OCI-LY1 (cell line): ENCODE results near the gene CPVL.
A peak's percentile ranks its signal among the peaks of the same experiment; 100 is the strongest.

ENCODE experiments used
- H2AFZ ChIP-seq: fragments of 200-600 bp; sonication (generic), shearing (Covaris generic); 2 replicates; pipeline ENCODE4 v1.6.0; 2014; ENCODE audit warnings: antibody characterized with exemption, mild to moderate bottlenecking, low read length
- H3F3A ChIP-seq: fragments of 200-600 bp; sonication (generic), shearing (Covaris generic); 2 replicates; pipeline ENCODE4 v1.6.0; 2014; ENCODE audit warnings: mild to moderate bottlenecking, antibody characterized with exemption, low read length, moderate library complexity; ENCODE audit not compliant: insufficient read depth
- H3K27ac ChIP-seq: fragments of 200-600 bp; sonication (generic); 2 replicates; pipeline ENCODE4 v1.5.1; 2014; ENCODE audit warnings: low read length, mixed run types, mild to moderate bottlenecking, low read depth; ENCODE audit not compliant: poor library complexity, severe bottlenecking
- H3K27me3 ChIP-seq: fragments of 200-600 bp; sonication (generic); 2 replicates; pipeline ENCODE4 v1.6.0; 2014; ENCODE audit warnings: antibody characterized with exemption, mild to moderate bottlenecking, low read length, moderate library complexity; ENCODE audit not compliant: insufficient read depth
- H3K36me3 ChIP-seq: fragments of 200-600 bp; sonication (generic); 2 replicates; pipeline ENCODE4 v1.6.1; 2014; ENCODE audit warnings: mild to moderate bottlenecking, antibody characterized with exemption, low read length, moderate library complexity, mixed read lengths; ENCODE audit not compliant: insufficient read depth
- H3K4me1 ChIP-seq: fragments of 200-600 bp; sonication (generic); 2 replicates; pipeline ENCODE4 v1.5.1; 2014; ENCODE audit warnings: mild to moderate bottlenecking, low read length, moderate library complexity; ENCODE audit not compliant: insufficient read depth, severe bottlenecking
- H3K4me2 ChIP-seq: fragments of 200-600 bp; sonication (generic), shearing (Covaris generic); 2 replicates; pipeline ENCODE4 v1.6.1; 2014; ENCODE audit warnings: low read length
- H3K4me3 ChIP-seq: fragments of 200-600 bp; sonication (generic); 2 replicates; pipeline ENCODE4 v1.5.1; 2014; ENCODE audit warnings: low read length, low read depth, mild to moderate bottlenecking, mixed read lengths; ENCODE audit not compliant: poor library complexity, severe bottlenecking
- H3K79me2 ChIP-seq: fragments of 200-600 bp; shearing (Covaris generic); 2 replicates; pipeline ENCODE4 v1.6.1; 2016; ENCODE audit warnings: mixed run types, low read length, mixed read lengths; ENCODE audit not compliant: insufficient read depth
- H3K9ac ChIP-seq: fragments of 200-600 bp; sonication (generic), shearing (Covaris generic); 2 replicates; pipeline ENCODE4 v1.6.1; 2014; ENCODE audit warnings: mild to moderate bottlenecking, low read length, mixed read lengths
- H3K9me2 ChIP-seq: fragments of 200-600 bp; sonication (generic), shearing (Covaris generic); 2 replicates; pipeline ENCODE4 v1.6.1; 2014; ENCODE audit warnings: low read depth, mild to moderate bottlenecking, low read length, mixed read lengths
- H3K9me3 ChIP-seq: fragments of 200-600 bp; shearing (Covaris generic); 2 replicates; pipeline ENCODE4 v1.6.1; 2014; ENCODE audit warnings: low read length, mixed read lengths
- H4K20me1 ChIP-seq: fragments of 200-600 bp; sonication (generic), shearing (Covaris generic); 2 replicates; pipeline ENCODE4 v1.6.0; 2016; ENCODE audit warnings: mild to moderate bottlenecking, low read length; ENCODE audit not compliant: insufficient read depth
- EZH2 ChIP-seq: fragments of 200-600 bp; sonication (generic), shearing (Covaris generic); IDR thresholded peaks from 2 replicates; pipeline ENCODE4 v1.8.0; 2017; ENCODE audit warnings: borderline replicate concordance, mixed run types, mild to moderate bottlenecking, antibody characterized with exemption, low read length, moderate library complexity, mixed read lengths
- TF ChIP-seq, protein P1 (sequence below): fragments of 200-600 bp; sonication (generic), shearing (Covaris generic); IDR thresholded peaks from 2 replicates; pipeline ENCODE4 v1.5.1; 2017; ENCODE audit warnings: mild to moderate bottlenecking, antibody characterized with exemption, low read length, moderate library complexity, mixed read lengths

CPVL gene

DNA sequence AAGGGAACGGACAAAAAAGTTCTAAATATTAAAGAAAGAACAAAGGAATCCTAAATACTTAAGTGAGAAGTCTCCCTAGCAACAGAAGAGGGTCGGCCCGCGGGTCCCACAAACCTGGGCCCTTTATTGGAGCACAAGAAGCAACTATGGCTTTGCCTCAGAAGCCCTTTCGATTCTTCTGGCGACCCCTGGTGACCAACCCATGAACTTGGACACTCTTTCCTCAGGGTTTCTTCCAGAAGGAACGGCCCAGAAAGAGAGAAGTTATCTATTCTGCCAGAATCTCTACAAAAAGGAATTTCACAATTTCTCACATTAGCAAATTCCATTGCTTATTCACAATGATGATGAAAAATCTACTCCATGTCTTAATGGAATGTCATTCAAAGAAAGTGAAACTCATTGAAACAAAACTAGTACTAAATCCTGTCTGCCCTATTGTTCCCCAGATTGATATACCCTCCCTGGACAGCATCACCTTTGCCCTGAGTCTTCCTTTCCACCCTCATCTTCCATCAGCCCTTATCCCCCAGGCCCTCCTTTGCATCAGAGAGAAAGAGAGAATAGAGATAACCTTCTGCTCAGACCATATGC lies 43.7 kb downstream of the CPVL start:
- Histone ChIP-seq H3K9me2 (no peaks in the 10 kb centered on the region), H3K4me2 (no peak overlapping the region), H3K79me2 (no peaks in the 10 kb centered on the region), H3K27ac (no peak overlapping the region), H3K4me3 (no peak overlapping the region), H3K36me3 (no peaks in the 10 kb centered on the region), H2AFZ (no peak overlapping the region), H3F3A (no peaks in the 10 kb centered on the region), H3K9ac (no peak overlapping the region), H3K27me3 (no peaks in the 10 kb centered on the region), H4K20me1 (no peaks in the 10 kb centered on the region), H3K9me3 (no peaks in the 10 kb centered on the region), H3K4me1 (no peaks in the 10 kb centered on the region)
- TF ChIP-seq, protein P1, sequence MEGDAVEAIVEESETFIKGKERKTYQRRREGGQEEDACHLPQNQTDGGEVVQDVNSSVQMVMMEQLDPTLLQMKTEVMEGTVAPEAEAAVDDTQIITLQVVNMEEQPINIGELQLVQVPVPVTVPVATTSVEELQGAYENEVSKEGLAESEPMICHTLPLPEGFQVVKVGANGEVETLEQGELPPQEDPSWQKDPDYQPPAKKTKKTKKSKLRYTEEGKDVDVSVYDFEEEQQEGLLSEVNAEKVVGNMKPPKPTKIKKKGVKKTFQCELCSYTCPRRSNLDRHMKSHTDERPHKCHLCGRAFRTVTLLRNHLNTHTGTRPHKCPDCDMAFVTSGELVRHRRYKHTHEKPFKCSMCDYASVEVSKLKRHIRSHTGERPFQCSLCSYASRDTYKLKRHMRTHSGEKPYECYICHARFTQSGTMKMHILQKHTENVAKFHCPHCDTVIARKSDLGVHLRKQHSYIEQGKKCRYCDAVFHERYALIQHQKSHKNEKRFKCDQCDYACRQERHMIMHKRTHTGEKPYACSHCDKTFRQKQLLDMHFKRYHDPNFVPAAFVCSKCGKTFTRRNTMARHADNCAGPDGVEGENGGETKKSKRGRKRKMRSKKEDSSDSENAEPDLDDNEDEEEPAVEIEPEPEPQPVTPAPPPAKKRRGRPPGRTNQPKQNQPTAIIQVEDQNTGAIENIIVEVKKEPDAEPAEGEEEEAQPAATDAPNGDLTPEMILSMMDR, result peak; percentile 67
- TF ChIP-seq EZH2, result no peak

DNA sequence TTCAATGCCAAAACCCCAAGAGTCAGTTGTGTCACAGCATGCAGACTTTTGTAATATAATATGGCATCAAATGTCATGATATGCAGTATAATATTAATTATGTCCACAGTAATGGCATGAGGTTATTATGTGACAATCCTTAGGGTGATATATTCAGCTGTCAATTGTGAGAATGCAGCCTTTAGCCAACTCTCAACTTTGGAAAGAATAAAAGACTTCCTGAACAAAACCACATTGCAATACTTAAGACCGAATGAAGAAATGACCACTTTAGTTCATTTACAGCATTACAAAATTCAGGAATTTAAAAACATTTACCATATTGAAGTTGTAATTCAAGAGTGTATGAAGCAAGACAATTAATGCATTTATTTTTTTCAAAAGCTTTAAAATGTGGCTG lies 45.4 kb downstream of the CPVL start:
- no peaks in the 10 kb centered on the region for H3K36me3 ChIP-seq
- H3K4me2 ChIP-seq, result no peak overlapping the region
- H4K20me1 ChIP-seq, result no peaks in the 10 kb centered on the region
- H3K4me3 ChIP-seq, result no peak overlapping the region
- no peak overlapping the region for H2AFZ ChIP-seq
- H3F3A ChIP-seq, result no peaks in the 10 kb centered on the region
- no peaks in the 10 kb centered on the region for H3K4me1 ChIP-seq
- no peak overlapping the region for H3K9ac ChIP-seq
- no peaks in the 10 kb centered on the region for H3K9me2 ChIP-seq
- no peaks in the 10 kb centered on the region for H3K79me2 ChIP-seq
- no peak overlapping the region for H3K27ac ChIP-seq
- TF ChIP-seq, protein P1, result no peak
- TF ChIP-seq EZH2, result no peak
- H3K27me3 ChIP-seq, result no peaks in the 10 kb centered on the region
- H3K9me3 ChIP-seq, result no peaks in the 10 kb centered on the region

DNA sequence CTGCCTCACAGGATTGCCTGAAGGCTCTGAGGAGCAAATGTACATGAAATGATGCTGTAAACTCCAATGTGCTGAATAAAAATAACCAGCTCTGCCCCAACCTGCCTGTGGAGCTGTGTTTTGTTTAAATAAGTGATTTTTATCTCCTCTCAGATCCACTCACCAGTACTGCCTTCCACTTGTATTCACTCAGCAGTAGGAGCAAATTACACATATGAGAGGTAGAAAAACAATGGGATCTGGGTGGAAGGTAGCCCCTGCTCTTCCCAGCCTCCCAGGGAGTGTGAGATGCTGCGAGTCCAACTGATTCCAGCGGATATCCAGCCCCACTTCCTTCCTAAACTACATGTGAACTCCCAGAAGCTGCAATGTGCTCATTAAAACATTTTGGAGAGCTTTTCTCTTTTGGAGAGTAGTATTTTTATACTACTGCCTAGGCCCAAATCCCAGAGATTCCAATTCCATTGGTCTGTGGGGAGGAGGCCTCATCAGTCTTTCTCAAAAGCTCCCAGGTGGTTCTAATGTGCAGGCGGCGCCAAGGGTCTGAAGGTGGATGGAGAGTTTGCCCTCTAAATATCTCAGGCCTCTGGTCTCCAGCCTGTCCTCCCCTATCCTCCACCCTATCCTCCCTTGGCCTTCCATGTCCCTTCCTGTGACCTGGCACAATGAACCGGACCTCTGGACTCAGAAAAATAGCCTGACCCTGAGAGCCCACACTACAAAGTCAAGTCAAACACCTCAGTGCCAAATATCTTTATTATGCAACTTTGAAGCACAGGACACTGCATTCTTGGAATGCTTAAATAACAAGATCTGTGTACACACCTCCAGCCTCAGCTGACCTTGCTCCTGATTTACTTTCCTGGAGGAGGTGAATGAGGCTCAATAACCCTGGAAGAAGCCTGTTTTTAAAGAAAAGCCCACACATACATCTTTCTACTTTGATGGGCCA lies 46.2 kb downstream of the CPVL start:
- TF ChIP-seq, protein P1, result no peak
- no peak for TF ChIP-seq EZH2
- no peaks in the 10 kb centered on the region for H3K4me1 ChIP-seq
- no peaks in the 10 kb centered on the region for H3K79me2 ChIP-seq
- H2AFZ ChIP-seq, result no peak overlapping the region
- H3K27me3 ChIP-seq, result no peaks in the 10 kb centered on the region
- H3K36me3 ChIP-seq, result no peaks in the 10 kb centered on the region
- H3K27ac ChIP-seq, result no peak overlapping the region
- H3K9me2 ChIP-seq, result no peaks in the 10 kb centered on the region
- no peaks in the 10 kb centered on the region for H3K9me3 ChIP-seq
- no peak overlapping the region for H3K9ac ChIP-seq
- no peak overlapping the region for H3K4me2 ChIP-seq
- no peak overlapping the region for H3K4me3 ChIP-seq
- H3F3A ChIP-seq, result no peaks in the 10 kb centered on the region
- H4K20me1 ChIP-seq, result no peaks in the 10 kb centered on the region
